ENCODE data around the gene ESPNL.

ESPNL gene

GRCh38 chr2:238145046-238145445 lies 44.9 kb downstream of the ESPNL start:
- H3F3A ChIP-seq (ENCODE audit: insufficient read depth), result no peaks in the 10 kb centered on the region
- H3K9me2 ChIP-seq (replicated peaks; ENCODE audit: insufficient read depth, low read length), result no peaks in the 10 kb centered on the region
- H3K27ac ChIP-seq (ENCODE audit: low read depth, low read length), result no peak overlapping the region
- no peak for TF ChIP-seq EZH2phosphoT487 (conservative IDR thresholded peaks at IDR 0.05; ENCODE audit: low read length)
- TF ChIP-seq CTCF (IDR thresholded peaks at IDR 0.05; ENCODE audit: insufficient read depth, low read length, poor library complexity, severe bottlenecking), result no peak
- no peak overlapping the region for H3K4me2 ChIP-seq (ENCODE audit: low read depth, low read length, poor library complexity, severe bottlenecking)
- H2AFZ ChIP-seq (ENCODE audit: low read depth, low read length, severe bottlenecking), result no peak overlapping the region
- no peaks in the 10 kb centered on the region for H3K36me3 ChIP-seq (ENCODE audit: low read length)
- no peak overlapping the region for H3K9ac ChIP-seq (ENCODE audit: low read length)
- H3K4me3 ChIP-seq (ENCODE audit: insufficient read depth, low read length, poor library complexity, severe bottlenecking), result no peak overlapping the region
- H3K27me3 ChIP-seq (ENCODE audit: low read length), result no peaks in the 10 kb centered on the region
- no peaks in the 10 kb centered on the region for H3K9me3 ChIP-seq (ENCODE audit: insufficient read depth, low read length)
- no peaks in the 10 kb centered on the region for H4K20me1 ChIP-seq (ENCODE audit: low read depth, low read length)
- no peaks in the 10 kb centered on the region for H3K79me2 ChIP-seq (ENCODE audit: insufficient read depth, low read length)

DNA sequence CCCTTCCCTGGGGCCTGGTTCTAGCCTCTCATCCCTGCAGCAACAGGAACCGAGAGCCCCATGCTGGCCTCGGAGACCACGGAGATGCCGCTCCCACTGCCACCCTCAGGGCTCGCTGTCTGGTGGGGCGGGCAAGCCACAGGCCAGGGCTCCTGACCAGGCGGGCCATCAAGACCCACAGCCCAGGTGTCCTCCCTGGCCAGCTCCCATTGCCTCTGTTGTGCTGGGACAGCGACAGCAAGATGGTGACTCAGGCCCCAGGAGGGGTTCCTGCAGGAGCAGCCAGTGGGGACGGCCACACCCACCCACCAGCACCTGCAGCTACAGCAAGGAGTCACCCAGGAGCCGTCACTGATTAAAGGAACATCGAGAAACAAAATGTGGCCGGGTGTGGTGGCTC lies 45.7 kb downstream of the ESPNL start:
- Histone ChIP-seq H3K36me3 (ENCODE audit: low read length) (no peaks in the 10 kb centered on the region), H3K4me3 (ENCODE audit: insufficient read depth, low read length, poor library complexity, severe bottlenecking) (no peak overlapping the region), H3K79me2 (ENCODE audit: insufficient read depth, low read length) (no peaks in the 10 kb centered on the region), H3K9ac (ENCODE audit: low read length) (no peak overlapping the region), H3K9me3 (ENCODE audit: insufficient read depth, low read length) (no peaks in the 10 kb centered on the region), H3F3A (ENCODE audit: insufficient read depth) (no peaks in the 10 kb centered on the region), H2AFZ (ENCODE audit: low read depth, low read length, severe bottlenecking) (no peak overlapping the region), H3K27me3 (ENCODE audit: low read length) (no peaks in the 10 kb centered on the region), H3K4me2 (ENCODE audit: low read depth, low read length, poor library complexity, severe bottlenecking) (no peak overlapping the region), H4K20me1 (ENCODE audit: low read depth, low read length) (no peaks in the 10 kb centered on the region), H3K27ac (ENCODE audit: low read depth, low read length) (no peak overlapping the region), H3K9me2 (replicated peaks; ENCODE audit: insufficient read depth, low read length) (no peaks in the 10 kb centered on the region)
- no peak for TF ChIP-seq EZH2phosphoT487 (conservative IDR thresholded peaks at IDR 0.05; ENCODE audit: low read length)
- TF ChIP-seq CTCF (IDR thresholded peaks at IDR 0.05; ENCODE audit: insufficient read depth, low read length, poor library complexity, severe bottlenecking), result no peak

GRCh38 chr2:238146884-238147544 lies 46.9 kb downstream of the ESPNL start:
- Histone ChIP-seq H3K79me2 (ENCODE audit: insufficient read depth, low read length) (no peaks in the 10 kb centered on the region), H3K9me3 (ENCODE audit: insufficient read depth, low read length) (no peaks in the 10 kb centered on the region), H3F3A (ENCODE audit: insufficient read depth) (no peaks in the 10 kb centered on the region), H3K36me3 (ENCODE audit: low read length) (no peaks in the 10 kb centered on the region), H3K9me2 (replicated peaks; ENCODE audit: insufficient read depth, low read length) (no peaks in the 10 kb centered on the region), H3K27me3 (ENCODE audit: low read length) (no peaks in the 10 kb centered on the region), H2AFZ (ENCODE audit: low read depth, low read length, severe bottlenecking) (no peak overlapping the region), H4K20me1 (ENCODE audit: low read depth, low read length) (no peaks in the 10 kb centered on the region), H3K9ac (ENCODE audit: low read length) (no peak overlapping the region), H3K4me2 (ENCODE audit: low read depth, low read length, poor library complexity, severe bottlenecking) (no peak overlapping the region), H3K27ac (ENCODE audit: low read depth, low read length) (no peak overlapping the region), H3K4me3 (ENCODE audit: insufficient read depth, low read length, poor library complexity, severe bottlenecking) (no peak overlapping the region)
- no peak for TF ChIP-seq EZH2phosphoT487 (conservative IDR thresholded peaks at IDR 0.05; ENCODE audit: low read length)
- no peak for TF ChIP-seq CTCF (IDR thresholded peaks at IDR 0.05; ENCODE audit: insufficient read depth, low read length, poor library complexity, severe bottlenecking)

All from SU-DHL-6 (cell line).